ENCODE results near the gene ABAT. TPM values are rescaled to one million over a fixed set of nuclear protein-coding genes. Genes with fewer than 3 reads are reported as not detected.
"Not testable (repeated sequence)": the region's sequence is repeated elsewhere in the genome, so short reads cannot be mapped to it uniquely, and the experiment has no call there.

ABAT gene
- polyA plus RNA-seq, 2 of the 4 experiments (the other 2 are of a cell fraction): 0.68 to 1.2 TPM

- ATAC-seq (no peak), FAIRE-seq (no peak), DNase-seq (ENCODE audit: low read depth in 1 of 2, low spot score in 1 of 2) (no peak)
- H3K27ac ChIP-seq: no peak overlapping the region
- H3K4me2 ChIP-seq: no peak overlapping the region
- H3K9me3 ChIP-seq: no peaks in the 10 kb centered on the region
- POLR2A ChIA-PET: no interaction called here
- CTCF ChIA-PET: no interaction called here
- WGBS (ENCODE audit: missing lambda C conversion rate): 56% methylated on average over 2 of the region's 2 CpGs
- H3K4me1 ChIP-seq: no peaks in the 10 kb centered on the region
- H3K4me3 ChIP-seq: no peak overlapping the region
- TF ChIP-seq REST (IDR thresholded peaks at IDR 0.05) (no peak), JUNB (IDR thresholded peaks at IDR 0.05) (no peak), HES2 (IDR thresholded peaks at IDR 0.05) (no peak), ZFP36 (IDR thresholded peaks at IDR 0.05; ENCODE audit: borderline replicate concordance, partially characterized antibody) (no peak), ZNF302 (CRISPR knock-in tag; IDR thresholded peaks at IDR 0.05) (no peak), HMGXB4 (CRISPR knock-in tag; IDR thresholded peaks at IDR 0.05; ENCODE audit: borderline replicate concordance) (no peak)
Observed at GRCh38 chr16:8703693-8704092, 29.3 kb downstream of the ABAT start.

GRCh38 chr16:8704098-8704497 is 29.7 kb downstream of the ABAT start:
- ATAC-seq: no peak
- no peak for FAIRE-seq
- ChIA-PET POLR2A (no interaction called here), CTCF (no interaction called here)
- H3K4me3 ChIP-seq: no peak overlapping the region
- no peak for DNase-seq (ENCODE audit: low read depth in 1 of 2, low spot score in 1 of 2)
- H3K4me1 ChIP-seq: no peaks in the 10 kb centered on the region
- no peak overlapping the region for H3K27ac ChIP-seq
- 61% methylated on average over 3 of the region's 3 CpGs for WGBS (ENCODE audit: missing lambda C conversion rate)
- no peaks in the 10 kb centered on the region for H3K9me3 ChIP-seq
- no peak overlapping the region for H3K4me2 ChIP-seq
- no peak for TF ChIP-seq PBX3 (IDR thresholded peaks at IDR 0.05)
- no peak for TF ChIP-seq CTCF (IDR thresholded peaks at IDR 0.05)
- TF ChIP-seq E2F6 (IDR thresholded peaks at IDR 0.05; ENCODE audit: borderline replicate concordance, low read depth): no peak
- TF ChIP-seq CBX2 (IDR thresholded peaks at IDR 0.05; ENCODE audit: borderline replicate concordance, low read depth): no peak
- TF ChIP-seq CEBPB (IDR thresholded peaks at IDR 0.05): no peak
- no peak for TF ChIP-seq HDAC2 (IDR thresholded peaks at IDR 0.05)
- TF ChIP-seq SMC3 (IDR thresholded peaks at IDR 0.05): no peak
- no peak for TF ChIP-seq JUNB (IDR thresholded peaks at IDR 0.05)
- no peak for TF ChIP-seq NPAS2 (CRISPR knock-in tag; IDR thresholded peaks at IDR 0.05; ENCODE audit: borderline replicate concordance)
- no peak for TF ChIP-seq MYC (IDR thresholded peaks at IDR 0.05; ENCODE audit: borderline replicate concordance, low read length)
- TF ChIP-seq MAZ (IDR thresholded peaks at IDR 0.05; ENCODE audit: borderline replicate concordance, low read depth, low read length): no peak

- H3K4me2 ChIP-seq; POLR2A ChIA-PET; H3K4me3 ChIP-seq; H3K27ac ChIP-seq; H3K4me1 ChIP-seq; FAIRE-seq; CTCF ChIA-PET; H3K9me3 ChIP-seq; DNase-seq (ENCODE audit: low read depth in 1 of 2, low spot score in 1 of 2); ATAC-seq: not testable (repeated sequence)
- 27% methylated on average over 4 of the region's 4 CpGs for WGBS (ENCODE audit: missing lambda C conversion rate)
Observed at GRCh38 chr16:8705100-8705822, 30.8 kb downstream of the ABAT start.
